T47D (cell line): ENCODE data around the gene SRR.
"Not testable (repeated sequence)": the region's sequence is repeated elsewhere in the genome, so short reads cannot be mapped to it uniquely, and the experiment has no call there.

Experiments
- DNase-seq, 2 experiments: peaks; one replicate each; pipeline versions ENCODE4 v3.0.0 to v3.0.0-alpha.2; 2011 to 2012; ENCODE audit warnings: low read depth in 1 of 2, low spot score in 1 of 2
- JUND ChIP-seq: IDR thresholded peaks from 2 replicates; pipeline ENCODE4 v1.6.1; 2012; ENCODE audit warnings: low read depth
- in situ Hi-C: cut with HindIII; loops from 2 replicates; pipeline ENCODE4 v1.10.0; 2016; ENCODE audit warnings: low sequenced_read_pairs, low pct_unique_long_range_greater_than_20kb

SRR gene, protein sequence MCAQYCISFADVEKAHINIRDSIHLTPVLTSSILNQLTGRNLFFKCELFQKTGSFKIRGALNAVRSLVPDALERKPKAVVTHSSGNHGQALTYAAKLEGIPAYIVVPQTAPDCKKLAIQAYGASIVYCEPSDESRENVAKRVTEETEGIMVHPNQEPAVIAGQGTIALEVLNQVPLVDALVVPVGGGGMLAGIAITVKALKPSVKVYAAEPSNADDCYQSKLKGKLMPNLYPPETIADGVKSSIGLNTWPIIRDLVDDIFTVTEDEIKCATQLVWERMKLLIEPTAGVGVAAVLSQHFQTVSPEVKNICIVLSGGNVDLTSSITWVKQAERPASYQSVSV

DNA sequence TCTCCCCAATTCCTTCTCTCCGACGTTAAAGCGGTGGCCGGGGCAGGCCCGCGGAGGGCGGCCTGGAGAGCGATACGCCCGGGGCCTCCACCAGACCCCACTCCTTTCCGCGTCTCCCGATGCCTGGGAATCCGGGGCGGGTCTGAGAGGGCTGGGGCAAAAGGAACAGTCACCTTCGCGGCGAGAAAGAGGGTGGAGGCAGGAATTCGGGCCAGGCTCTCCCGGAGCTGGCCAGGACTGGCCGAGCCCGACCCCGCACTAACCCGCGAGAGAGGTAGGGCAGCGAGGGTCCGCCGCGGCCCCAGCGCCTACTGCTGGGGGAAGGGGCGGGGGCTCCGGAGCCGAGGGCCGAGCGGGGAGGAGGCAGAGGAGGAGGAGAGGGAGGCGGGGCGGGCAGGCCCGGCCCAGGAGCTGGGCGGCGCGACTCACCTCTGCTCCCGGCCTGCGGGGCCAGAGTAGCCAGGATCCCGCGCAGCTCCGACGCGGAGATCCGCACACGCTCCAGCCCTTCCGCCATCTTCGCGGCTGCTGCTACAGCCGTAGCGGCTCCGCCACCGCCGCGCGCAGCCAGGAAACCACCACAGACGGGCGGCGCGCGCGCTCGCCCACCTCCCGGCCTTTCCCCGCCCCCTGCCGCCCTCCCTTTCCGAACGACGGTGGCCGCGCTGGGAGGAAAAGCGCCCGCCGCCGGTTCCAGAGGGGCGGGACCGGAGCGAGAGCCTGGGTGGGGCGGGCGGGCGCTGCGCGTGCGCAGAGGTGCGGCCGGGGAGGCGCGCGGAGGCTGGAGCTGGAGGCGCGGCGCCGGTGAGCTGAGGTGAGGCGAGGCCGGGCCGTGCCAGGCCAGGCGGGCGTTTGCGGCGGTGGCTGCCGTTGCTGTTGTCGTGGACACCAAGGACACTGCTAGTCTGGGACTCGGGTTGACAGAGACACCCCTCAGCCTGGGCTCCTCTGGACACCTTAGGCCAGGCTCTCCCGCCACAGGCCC lies at the start of gene SRR, which contains the start of gene SMG6:
Gene SRR, plus strand, starts transcription at position 747 of the 985 bp plus-strand sequence. CDS start 11,611 bp downstream, outside the sequence.
Gene SMG6, minus strand, starts transcription at position 582 of the 985 bp plus-strand sequence. Its CDS starts 65 bp downstream, at position 517.
- in situ Hi-C loops, result no loop called here
- DNase-seq, result peak; percentile 86 to 91
- TF ChIP-seq JUND, result no peak

DNA sequence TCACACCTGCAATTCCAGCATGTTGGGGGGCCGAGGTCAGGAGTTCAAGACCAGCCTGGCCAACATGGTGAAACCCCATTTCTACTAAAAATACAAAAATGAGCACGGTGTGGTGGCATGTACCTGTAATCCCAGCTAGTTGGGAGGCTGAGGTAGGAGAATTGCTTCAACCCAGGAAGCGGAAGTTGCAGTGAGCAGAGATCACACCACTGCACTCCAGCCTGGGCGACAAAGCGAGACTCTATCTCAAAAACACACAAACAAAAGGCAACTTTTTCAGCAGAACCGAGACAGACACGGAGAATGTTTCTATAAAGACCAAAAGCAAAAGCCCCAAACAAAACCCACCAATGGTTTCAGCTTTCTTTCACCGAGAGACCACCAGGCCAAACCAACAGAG lies 44.9 kb upstream of the SRR start:
- DNase-seq, result not testable (repeated sequence)

DNA sequence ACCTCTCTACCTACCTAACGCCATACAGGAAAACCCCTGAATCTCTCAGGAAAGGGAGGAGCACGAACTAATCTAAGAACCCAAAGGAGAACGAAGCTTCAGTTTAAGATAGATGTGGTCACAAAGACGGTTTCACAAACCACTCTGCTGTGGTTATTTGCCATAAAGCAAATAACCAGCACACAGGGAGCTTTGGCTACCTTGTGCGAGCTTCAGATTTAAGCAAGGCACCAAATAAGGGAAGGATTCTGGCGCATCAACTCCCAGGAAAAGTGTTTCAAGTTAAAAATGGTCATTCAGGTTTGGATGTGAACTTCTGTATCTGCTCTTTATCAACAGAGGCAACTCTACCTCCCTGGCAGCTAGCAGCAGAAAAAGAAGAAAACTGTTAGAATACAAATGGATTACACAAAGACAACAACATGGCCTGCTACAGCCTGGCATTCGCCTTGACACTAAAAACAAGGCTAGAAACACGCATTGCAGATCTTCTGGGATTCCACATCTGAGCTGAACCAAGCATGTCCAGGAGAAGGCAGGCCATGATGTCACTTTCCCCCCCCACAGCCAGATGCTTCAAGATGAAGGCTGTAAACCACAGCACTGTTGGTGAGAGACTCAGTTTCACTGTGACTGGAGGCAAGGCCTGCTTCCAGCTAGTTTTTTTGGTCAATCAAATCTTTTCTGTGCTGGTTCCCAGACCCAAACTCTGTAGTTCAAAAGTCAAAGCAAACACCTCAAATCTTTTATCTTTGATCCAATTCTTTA lies 43.8 kb upstream of the SRR start:
- in situ Hi-C loops, result no loop called here
- TF ChIP-seq JUND, result no peak
- no peak for DNase-seq

More for the DNA sequence above, 44.9 kb upstream of the SRR start:
- in situ Hi-C loops, result not testable (repeated sequence)

DNA sequence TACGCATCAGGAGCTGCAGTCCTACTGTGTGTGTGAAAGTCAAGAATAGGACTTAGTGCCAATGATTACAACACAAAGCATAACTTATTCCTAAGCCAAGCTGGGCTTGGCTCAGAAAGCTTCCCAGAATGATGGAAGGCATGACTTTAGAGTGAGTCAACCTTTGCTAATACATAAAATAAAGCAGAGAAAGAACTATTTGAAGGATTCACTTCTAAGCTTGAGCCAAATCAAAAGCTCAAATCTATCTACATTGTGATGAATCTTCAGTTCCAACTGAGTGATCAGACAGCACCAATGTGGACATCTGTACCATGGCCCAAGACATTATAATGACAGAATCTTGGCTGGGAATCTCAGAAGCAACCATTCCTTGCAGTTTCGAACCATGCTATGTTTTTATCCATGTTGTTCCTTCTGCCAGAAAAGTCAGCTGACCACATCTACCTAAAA lies 41.6 kb upstream of the SRR start:
- no peak for TF ChIP-seq JUND
- DNase-seq, result no peak
- in situ Hi-C loops, result no loop called here

DNA sequence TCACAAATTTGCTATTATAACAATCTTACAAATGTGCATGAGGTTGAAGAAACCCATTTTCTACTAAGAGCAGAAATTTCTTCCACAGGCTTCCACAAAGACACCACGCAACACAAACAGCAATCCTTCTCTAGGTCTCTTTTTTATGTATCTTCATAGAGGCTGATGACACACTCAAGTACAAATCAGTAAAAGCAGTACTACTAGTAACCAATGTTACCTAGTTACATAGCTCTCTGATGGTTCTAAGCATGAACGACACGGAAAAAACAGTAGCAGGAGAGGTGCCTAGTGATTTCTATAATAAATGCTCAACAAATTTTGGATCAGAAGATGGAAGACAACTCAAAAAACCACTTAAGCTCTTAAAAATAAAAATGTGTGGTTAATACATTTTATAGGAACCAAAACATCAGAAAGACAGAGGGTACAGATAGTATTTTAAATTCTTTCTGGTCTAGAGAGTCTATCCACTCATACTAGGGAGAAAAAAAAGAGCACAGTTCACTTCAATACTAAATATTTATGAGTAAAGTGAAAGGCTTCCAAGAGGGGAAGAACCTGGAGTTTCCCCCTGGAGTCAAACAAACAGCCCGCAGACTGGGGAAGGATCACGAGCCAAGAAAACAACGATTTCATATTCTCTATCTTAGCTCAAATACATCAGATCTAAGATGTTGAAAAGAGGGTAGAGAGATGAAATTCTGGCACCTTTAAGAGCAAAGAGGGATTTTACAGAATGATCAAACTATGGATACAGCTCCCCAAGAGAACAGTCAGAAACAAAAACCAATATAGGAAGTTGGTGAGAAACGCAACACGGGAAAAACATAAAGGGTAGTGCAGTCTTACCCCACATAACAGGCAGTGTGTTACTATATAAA lies 40.3 kb upstream of the SRR start:
- TF ChIP-seq JUND, result no peak
- DNase-seq, result no peak
- in situ Hi-C loops, result no loop called here

DNA sequence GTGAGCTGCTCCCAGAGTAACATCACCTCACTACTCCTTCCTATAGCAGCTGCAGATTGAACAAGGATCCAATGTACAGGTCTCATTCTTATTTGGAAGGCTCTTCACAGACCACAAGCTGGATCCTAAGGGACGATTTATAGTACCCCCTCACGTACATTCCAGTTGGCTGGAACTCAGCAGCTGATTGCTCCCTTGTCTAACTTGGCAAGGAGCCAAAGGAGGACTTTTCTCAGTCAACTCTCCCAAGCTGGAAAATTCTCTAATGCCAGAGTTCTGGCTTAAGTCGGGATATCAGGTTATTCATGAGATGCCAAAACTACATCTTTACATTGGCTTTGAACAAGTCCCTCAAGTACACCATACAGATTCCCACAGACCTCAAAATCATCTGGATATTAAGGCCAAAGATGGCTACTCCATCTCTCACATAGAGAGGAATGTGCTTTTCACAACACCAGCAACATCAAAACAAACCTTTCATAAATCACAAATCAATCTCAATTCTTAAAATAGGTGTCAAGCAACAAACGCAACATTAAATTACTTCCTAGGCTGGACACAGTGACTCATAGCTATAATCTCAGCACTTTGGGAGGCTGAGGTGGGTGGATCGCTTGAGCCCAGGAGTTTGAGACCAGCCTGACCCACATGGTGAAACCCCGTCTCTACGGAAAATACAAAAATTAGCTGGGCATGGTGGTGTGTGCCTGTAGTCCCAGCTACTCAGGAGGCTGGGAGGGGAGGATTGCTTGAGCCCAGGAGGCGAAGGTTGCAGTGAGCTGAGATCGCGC lies 39.5 kb upstream of the SRR start:
- in situ Hi-C loops, result no loop called here
- no peak for TF ChIP-seq JUND
- no peak for DNase-seq

DNA sequence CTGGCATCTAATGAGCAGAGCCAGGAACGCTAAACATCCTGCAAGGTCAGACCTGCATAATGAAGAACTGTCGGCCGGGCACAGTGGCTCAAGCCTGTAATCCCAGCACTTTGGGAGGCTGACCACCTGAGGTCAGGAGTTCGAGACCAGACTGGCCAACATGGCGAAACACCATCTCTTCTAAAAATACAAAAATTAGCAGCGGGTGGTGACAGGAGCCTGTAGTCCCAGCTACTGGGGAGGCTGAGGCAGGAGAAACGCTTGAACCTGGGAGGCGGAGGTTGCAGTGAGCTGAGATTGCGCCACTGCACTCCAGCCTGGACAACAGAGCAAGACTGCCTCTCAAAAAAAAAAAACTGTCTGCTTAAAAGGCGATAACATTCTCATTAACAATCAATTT lies 38.6 kb upstream of the SRR start:
- DNase-seq, in situ Hi-C loops: not testable (repeated sequence)

DNA sequence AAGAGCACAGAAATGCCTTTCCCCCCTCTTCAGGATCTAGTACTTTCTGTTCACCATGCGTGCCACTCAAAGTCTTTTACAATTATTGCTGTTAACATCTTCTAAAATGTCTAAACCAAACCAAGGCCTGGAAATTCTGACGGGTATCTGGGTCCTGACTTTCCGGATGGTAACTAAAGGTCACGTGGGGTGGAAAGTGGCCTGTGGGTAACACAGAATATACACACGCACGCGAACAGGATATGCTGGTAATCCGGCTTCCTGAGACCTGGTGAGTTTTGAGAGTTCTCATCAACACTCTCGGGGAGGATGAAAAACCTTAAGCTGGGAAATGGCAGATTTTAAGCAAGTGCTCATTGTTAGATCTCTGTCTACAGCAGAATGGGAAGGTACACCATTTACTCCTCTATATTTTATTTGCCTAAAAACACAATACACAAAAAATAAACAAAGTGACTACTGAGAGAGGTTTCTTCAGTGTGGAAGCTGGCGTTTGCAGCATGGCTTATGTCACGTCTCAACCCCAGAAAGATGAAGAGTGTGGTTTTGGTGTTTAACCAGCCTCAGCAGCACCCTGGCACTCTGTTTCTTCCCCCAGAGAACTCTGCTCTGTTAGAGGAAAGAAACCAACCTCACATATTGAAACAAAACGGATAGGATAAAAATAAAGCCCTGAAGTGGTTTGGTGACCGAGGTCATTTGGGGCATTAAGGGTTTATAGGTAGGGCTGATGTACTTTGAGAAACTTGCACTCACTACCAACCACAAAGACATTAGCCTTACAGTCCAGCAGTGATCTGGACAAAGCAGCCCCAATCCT lies 37.5 kb upstream of the SRR start:
- DNase-seq, result no peak

DNA sequence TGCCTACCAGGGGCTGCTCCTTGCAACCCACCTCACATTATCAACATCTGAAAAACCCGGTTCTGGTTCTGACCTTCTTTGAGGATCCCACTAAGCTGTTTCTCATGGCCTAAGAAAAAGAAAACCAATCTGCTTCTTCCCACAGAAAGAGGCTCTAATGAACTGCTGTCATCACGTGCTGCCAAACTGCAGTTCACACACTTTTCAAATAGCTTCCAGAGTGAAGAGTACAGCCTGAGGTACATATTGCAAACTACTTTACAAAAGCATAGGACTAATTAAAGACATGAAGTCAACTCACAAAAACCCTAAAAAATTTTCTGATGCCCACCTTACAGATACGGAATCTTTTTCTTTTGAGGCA lies 36.9 kb upstream of the SRR start:
- no peak for DNase-seq
- TF ChIP-seq JUND, result no peak
- in situ Hi-C loops, result no loop called here

More for the DNA sequence above, 37.5 kb upstream of the SRR start:
- in situ Hi-C loops, result no loop called here
- no peak for TF ChIP-seq JUND

DNA sequence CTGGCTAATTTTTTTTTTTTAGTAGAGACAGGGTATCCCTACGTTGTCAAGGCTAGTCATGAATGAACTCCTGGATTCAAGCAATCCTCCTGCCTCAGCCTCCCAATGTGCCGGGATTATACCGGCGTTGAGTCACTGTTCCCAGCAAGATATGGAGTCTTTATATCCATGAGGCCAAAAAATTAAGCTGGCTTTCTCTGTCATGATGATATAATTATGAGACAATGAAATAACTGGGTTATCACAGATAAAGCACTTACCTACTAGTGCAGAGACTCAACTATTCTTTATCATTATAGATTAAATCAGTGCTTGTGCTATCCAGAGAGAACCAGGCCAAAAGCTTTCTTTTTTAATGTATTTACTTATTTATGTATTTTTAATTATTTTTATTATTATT lies 36.4 kb upstream of the SRR start:
- in situ Hi-C loops, result no loop called here
- TF ChIP-seq JUND, result no peak

More for the DNA sequence above, 36.4 kb upstream of the SRR start:
- no peak for DNase-seq
